Effector memory CD4-positive, alpha-beta T cell (primary cell): ENCODE measurements around the gene IPPK.
"Not testable (repeated sequence)": the region's sequence is repeated elsewhere in the genome, so short reads cannot be mapped to it uniquely, and the experiment has no call there.

ENCODE experiments used
- DNase-seq, 3 donors: peaks; one replicate each; pipeline ENCODE4 v3.0.0-alpha.2; 2020
- H3K27ac ChIP-seq: 2 replicates; pipeline ENCODE4 v1.7.0; 2013; ENCODE audit warnings: mild to moderate bottlenecking, low read length, moderate library complexity; ENCODE audit not compliant: insufficient read depth, poor library complexity, severe bottlenecking
- H3K27me3 ChIP-seq: replicated peaks from 2 replicates; pipeline ENCODE4 v1.7.0; 2013; ENCODE audit warnings: mild to moderate bottlenecking, low read length; ENCODE audit not compliant: insufficient read depth, control insufficient read depth, poor library complexity, severe bottlenecking
- H3K36me3 ChIP-seq: 2 replicates; pipeline ENCODE4 v1.7.0; 2013; ENCODE audit warnings: mild to moderate bottlenecking, low read length, moderate library complexity; ENCODE audit not compliant: control insufficient read depth, insufficient read depth
- H3K4me1 ChIP-seq: 2 replicates; pipeline ENCODE4 v1.7.0; 2013; ENCODE audit warnings: low read length, mild to moderate bottlenecking; ENCODE audit not compliant: control insufficient read depth, insufficient read depth, poor library complexity, severe bottlenecking
- H3K4me3 ChIP-seq: 2 replicates; pipeline ENCODE4 v1.7.0; 2013; ENCODE audit warnings: low read length, low read depth, mild to moderate bottlenecking; ENCODE audit not compliant: insufficient read depth, poor library complexity, severe bottlenecking
- H3K9me3 ChIP-seq: 2 replicates; pipeline ENCODE4 v1.7.0; 2013; ENCODE audit warnings: mild to moderate bottlenecking, low read length, moderate library complexity; ENCODE audit not compliant: control insufficient read depth

The IPPK gene

DNA sequence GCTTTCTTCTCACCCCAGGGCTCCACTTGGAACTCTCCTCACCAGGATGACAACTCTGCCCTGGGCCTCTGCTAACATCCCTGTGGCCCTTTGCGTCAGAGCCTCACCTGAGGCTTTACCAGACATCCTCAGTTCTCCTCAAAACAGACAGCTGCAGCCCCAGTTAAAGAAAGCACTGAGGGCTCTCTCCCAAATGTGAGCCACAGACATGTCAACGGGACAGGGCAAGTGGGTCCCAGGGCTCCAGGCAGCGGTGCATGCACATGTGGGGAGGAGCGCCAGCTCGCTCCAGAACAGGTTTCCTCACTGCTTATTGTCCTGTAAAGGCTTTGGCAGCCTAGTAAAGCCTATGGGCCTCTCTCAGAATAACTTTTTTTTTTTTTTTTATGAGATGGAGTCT lies 37.3 kb downstream of the IPPK start:
- H3K27ac ChIP-seq: no peak overlapping the region
- DNase-seq: no peak
- no peak overlapping the region for H3K4me3 ChIP-seq
- H3K4me1 ChIP-seq: no peaks in the 10 kb centered on the region
- no peaks in the 10 kb centered on the region for H3K27me3 ChIP-seq
- no peaks in the 10 kb centered on the region for H3K9me3 ChIP-seq
- peaks cover 35% of the 10 kb centered on the region for H3K36me3 ChIP-seq

DNA sequence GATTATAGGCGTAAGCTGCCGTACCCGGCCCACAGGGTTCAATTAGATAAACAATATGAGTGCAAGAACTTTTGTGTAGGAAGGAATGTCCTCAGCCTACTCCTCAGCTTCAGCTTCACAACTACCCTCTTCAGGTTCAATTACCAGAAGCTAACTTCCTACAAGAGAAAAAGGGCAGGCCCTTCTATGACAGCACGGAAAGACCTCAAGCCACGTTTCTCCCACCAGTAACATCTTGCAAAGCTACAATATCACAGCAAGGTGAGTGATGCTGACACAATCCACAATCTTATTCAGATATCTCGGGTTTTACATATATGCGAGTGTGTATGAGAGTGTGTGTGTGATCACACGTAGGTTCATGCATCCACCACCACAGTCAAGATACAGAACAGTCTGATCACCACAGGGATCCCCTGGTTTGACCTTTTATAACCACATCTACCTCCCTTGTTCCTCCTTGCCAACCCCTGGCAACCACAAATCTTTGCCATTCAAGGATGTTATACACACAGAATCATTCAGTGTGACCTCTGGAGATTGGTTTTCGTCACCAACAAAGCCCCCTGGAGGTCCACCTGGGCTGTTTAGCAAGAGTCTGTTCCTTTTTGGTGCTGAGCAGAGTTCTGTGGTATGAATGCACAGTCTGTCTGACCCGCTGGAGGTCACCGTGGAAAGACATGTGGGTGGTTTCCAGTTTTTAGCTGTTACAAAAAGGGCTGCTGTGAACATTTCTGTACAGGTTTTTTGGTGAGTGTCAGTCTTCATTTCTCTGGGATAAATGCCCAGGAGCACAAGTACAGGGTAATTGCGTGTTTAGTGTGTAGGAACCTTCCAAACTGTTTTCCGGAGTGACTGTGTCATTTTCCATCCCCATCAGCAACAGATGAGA lies 38.2 kb downstream of the IPPK start:
- H3K27ac ChIP-seq: no peak overlapping the region
- H3K27me3 ChIP-seq: no peaks in the 10 kb centered on the region
- H3K4me3 ChIP-seq: no peak overlapping the region
- H3K9me3 ChIP-seq: no peaks in the 10 kb centered on the region
- DNase-seq: no peak
- H3K36me3 ChIP-seq: peaks cover 29% of the 10 kb centered on the region
- H3K4me1 ChIP-seq: no peaks in the 10 kb centered on the region

DNA sequence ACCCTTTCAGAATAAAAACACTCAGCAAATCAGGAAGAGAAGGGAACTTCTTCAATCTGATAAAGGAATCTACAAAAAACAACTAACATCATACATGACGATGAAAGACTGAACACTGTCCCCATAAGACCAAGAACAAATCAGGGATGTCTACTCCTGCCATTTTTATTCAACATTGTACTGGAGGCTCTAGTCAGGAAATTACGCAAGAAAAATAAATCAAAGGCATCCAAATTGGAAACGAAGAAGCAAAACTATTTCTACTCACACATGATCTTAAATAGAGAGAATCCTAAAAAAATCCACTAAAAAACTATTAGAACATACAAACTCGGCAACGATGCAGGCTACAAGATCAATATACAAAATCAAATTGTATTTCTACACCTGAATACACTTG lies 42.3 kb downstream of the IPPK start:
- Histone ChIP-seq H3K27ac (no peak overlapping the region), H3K9me3 (no peaks in the 10 kb centered on the region), H3K27me3 (no peaks in the 10 kb centered on the region), H3K36me3 (peaks cover 7% of the 10 kb centered on the region), H3K4me1 (no peaks in the 10 kb centered on the region), H3K4me3 (no peak overlapping the region)
- no peak for DNase-seq

DNA sequence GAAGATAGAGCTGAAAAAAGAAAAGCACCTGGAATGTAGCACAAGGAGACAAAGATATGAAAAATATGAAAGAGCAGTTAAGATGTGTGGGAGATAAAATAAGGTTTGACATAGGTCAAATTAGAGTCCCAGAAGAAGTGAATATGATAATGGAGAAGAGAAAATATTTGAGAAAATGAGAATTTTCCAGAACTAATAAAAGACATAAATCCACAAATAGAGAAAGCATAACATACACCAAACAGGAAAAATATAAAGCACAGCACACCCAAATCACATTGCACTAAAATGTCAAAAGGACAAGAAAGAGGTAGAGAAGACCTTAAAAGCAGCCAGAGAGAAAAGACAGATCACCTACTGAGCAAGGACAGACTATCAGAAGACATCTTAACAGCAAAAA lies 43.4 kb downstream of the IPPK start:
- no peak for DNase-seq
- H3K27me3 ChIP-seq: no peaks in the 10 kb centered on the region
- no peak overlapping the region for H3K4me3 ChIP-seq
- H3K36me3 ChIP-seq: no peaks in the 10 kb centered on the region
- H3K4me1 ChIP-seq: no peaks in the 10 kb centered on the region
- H3K9me3 ChIP-seq: no peaks in the 10 kb centered on the region
- H3K27ac ChIP-seq: no peak overlapping the region

DNA sequence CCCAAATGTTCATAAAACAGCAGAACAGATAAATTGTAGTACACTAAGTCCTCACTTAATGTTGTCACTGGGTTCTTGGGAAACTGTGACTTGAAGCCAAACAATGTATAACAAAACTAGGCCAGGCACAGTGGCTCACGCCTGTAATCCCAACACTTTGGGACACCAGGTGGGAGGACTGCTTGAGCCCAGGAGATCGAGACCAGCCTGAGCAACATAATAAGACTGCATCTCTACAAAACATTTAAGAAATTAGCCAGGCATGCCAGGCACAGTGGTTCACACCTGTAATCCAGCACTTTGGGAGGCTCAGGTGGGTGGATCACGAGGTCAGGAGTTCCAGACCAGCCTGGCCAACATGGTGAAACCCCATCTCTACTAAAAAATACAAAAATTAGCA lies 46.0 kb downstream of the IPPK start:
- H3K9me3 ChIP-seq, H3K36me3 ChIP-seq, H3K4me3 ChIP-seq, H3K27me3 ChIP-seq, H3K27ac ChIP-seq, DNase-seq, H3K4me1 ChIP-seq: not testable (repeated sequence)

DNA sequence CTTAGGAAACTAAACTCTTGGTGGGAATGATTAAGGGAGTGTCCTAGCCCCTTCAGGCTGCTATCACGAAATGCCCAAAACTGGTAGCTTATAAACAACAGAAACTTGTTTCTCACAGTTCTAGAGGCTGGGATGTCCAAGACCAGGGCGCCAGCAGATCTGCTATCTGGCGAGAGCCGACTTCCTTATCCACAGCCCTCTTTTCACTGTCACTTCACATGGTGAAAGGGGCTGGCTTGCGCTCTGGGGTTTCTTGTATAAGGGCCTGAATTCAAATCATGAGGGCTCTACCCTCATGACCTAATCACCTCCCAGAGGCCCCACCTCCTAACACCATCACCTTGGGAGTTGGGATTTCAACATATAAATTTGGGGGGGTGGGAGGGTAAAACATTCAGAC lies 49.1 kb downstream of the IPPK start:
- Histone ChIP-seq H3K9me3 (no peaks in the 10 kb centered on the region), H3K4me1 (no peaks in the 10 kb centered on the region), H3K36me3 (peaks cover 21% of the 10 kb centered on the region), H3K27ac (no peak overlapping the region), H3K27me3 (no peaks in the 10 kb centered on the region), H3K4me3 (no peak overlapping the region)
- no peak for DNase-seq

DNA sequence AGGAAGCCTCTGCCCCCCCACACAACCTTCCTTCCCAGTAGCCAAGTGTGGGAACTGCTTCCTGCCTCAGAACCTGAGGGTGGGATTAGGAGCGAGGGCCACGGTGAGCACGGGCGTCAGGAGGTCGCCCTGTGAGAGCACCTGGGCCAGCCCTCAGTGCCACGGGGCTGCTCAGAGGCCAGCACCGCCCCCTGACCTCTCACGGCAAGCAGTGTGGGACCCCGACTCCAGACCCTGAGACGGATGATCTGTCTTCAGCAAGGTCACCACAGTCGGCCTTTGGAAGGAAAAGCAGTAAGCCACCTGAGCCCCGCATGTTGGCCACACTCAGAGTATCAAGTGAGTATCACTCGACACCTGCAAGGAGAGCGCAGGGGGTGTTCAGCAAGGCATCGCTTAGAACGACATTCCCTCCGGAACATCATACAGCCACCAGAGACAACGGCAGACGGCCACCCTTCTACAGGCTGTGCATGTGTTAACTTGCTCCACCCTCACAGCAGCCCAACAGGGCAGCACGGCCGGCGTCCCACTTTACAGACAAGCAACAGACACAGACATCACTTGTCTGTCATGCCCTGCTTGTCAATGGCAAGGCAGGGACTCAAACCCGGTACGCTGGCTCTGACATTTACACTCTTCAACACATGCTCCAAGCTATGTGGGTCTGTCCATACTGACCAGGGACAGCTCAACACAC lies 50.2 kb downstream of the IPPK start:
- Histone ChIP-seq H3K27ac (no peak overlapping the region), H3K27me3 (no peaks in the 10 kb centered on the region), H3K9me3 (no peaks in the 10 kb centered on the region), H3K4me1 (no peaks in the 10 kb centered on the region), H3K4me3 (no peak overlapping the region), H3K36me3 (peaks cover 21% of the 10 kb centered on the region)
- no peak for DNase-seq

DNA sequence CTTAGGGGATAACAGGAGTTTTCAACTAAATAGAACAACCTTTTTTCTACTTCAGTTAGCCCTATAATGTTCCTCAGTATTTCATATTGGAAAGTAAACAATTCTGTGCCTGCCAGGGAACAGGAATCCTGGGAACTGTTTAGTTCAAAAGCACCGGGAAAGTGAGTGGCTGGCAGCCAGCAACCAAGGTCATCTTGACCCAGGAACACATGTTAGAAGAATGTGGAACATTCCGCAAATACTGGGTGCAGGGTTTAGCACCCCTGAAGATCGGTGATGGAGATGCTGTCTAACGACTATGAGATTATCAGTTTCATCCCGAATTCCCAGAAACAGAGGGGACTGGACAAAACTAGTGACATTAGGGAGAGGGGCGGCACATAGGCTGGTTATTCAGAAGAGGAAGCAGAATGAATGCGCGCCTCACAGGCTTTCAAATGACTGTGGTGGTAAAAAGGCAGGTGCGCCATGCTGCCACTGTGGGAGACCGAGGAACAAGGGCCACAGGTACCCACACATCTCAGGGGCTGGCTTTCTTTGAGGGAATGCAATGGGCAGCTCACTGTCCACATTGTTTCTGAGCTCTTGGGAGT lies 51.2 kb downstream of the IPPK start:
- no peak for DNase-seq
- H3K36me3 ChIP-seq: peaks cover 25% of the 10 kb centered on the region
- H3K4me3 ChIP-seq: no peak overlapping the region
- H3K9me3 ChIP-seq: no peaks in the 10 kb centered on the region
- no peaks in the 10 kb centered on the region for H3K27me3 ChIP-seq
- H3K4me1 ChIP-seq: no peaks in the 10 kb centered on the region
- no peak overlapping the region for H3K27ac ChIP-seq

DNA sequence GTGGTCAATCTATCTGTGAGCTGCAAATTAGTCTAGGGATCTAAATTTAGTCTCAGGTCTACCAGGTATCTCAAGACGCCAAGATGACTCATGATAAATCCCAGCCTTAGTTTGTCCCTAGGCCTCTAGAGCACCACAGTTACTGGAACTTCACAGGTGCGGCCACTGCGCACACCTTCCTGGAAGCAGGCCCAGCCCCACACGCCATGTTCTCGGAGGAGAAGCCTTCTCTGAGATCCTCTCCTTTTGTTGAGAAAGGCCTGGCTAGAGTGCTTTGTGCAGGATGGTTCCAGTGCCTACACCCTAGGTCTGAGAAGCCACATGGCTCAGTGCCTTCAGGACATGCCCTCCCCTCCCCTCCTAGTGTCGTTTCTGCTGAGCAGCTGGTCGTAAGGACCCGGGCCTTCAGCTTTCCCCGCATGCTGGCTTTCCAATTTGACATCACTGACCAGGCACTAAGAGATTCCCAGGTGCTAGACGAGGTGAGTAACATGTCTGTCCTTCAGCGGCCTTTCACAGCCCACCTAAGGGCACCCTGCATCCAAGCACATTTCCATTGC lies 51.9 kb downstream of the IPPK start:
- Histone ChIP-seq H3K27ac (no peak overlapping the region), H3K9me3 (no peaks in the 10 kb centered on the region), H3K4me3 (no peak overlapping the region), H3K36me3 (peaks cover 30% of the 10 kb centered on the region), H3K27me3 (no peaks in the 10 kb centered on the region), H3K4me1 (no peaks in the 10 kb centered on the region)
- DNase-seq: no peak
